ENCODE results near the gene SSTR3. TPM values are rescaled to one million over a fixed set of nuclear protein-coding genes. Genes with fewer than 3 reads are reported as not detected.
A peak's percentile ranks its signal among the peaks of the same experiment; 100 is the strongest.

The SSTR3 gene
- total and polyA plus RNA-seq, 8 donors, result 0.04 to 0.26 (median 0.09) TPM; not detected in 2

GRCh38 chr22:37230673-37231405, 18.6 kb upstream of the SSTR3 start:
- Histone ChIP-seq H3K27me3 (peaks cover 0 to 42% of the 10 kb centered on the region in 2 donors), H3K4me3 (peak overlapping the region in 1 of 2 donors; percentile 27), H3K9me3 (no peaks in the 10 kb centered on the region), H3K4me1 (peaks cover 17 to 79% of the 10 kb centered on the region in 2 donors), H3K36me3 (peaks cover 0 to 26% of the 10 kb centered on the region in 2 donors), H3K27ac (peak overlapping the region in 1 of 2 donors; percentile 90)
- no peak for TF ChIP-seq CTCF (IDR thresholded peaks at IDR 0.05)
- ATAC-seq (peak; percentile 4), DNase-seq (peak in 2 of 4 donors; percentile 30 to 62)
- intact Hi-C loops (cut with DNase I), result no loop called here

GRCh38 chr22:37229805-37230672, 17.8 kb upstream of the SSTR3 start:
- Histone ChIP-seq H3K27ac (peak overlapping the region; percentile 31 to 90), H3K4me3 (peak overlapping the region in 1 of 2 donors; percentile 27), H3K27me3 (peaks cover 0 to 34% of the 10 kb centered on the region in 2 donors), H3K9me3 (no peaks in the 10 kb centered on the region), H3K4me1 (peaks cover 17 to 78% of the 10 kb centered on the region in 2 donors), H3K36me3 (peaks cover 0 to 34% of the 10 kb centered on the region in 2 donors)
- ATAC-seq, result peak; percentile 68
- no peak for TF ChIP-seq CTCF (IDR thresholded peaks at IDR 0.05)
- peak in 2 of 4 donors; percentile 78 to 91 for DNase-seq
- intact Hi-C loops (cut with DNase I), result no loop called here

- Histone ChIP-seq H3K4me3 (peak overlapping the region in 1 of 2 donors; percentile 27), H3K27me3 (peaks cover 0 to 26% of the 10 kb centered on the region in 2 donors), H3K4me1 (peaks cover 17 to 78% of the 10 kb centered on the region in 2 donors), H3K9me3 (no peaks in the 10 kb centered on the region), H3K36me3 (peaks cover 0 to 41% of the 10 kb centered on the region in 2 donors), H3K27ac (peak overlapping the region; percentile 31 to 90)
- intact Hi-C loops (cut with DNase I), result no loop called here
- ATAC-seq, result peak; percentile 53
- TF ChIP-seq CTCF (IDR thresholded peaks at IDR 0.05), result no peak
- peak in 1 of 4 donors; percentile 72 for DNase-seq
Observed at GRCh38 chr22:37229012-37229804, 16.9 kb upstream of the SSTR3 start.

- Histone ChIP-seq H3K4me1 (peaks cover 17 to 78% of the 10 kb centered on the region in 2 donors), H3K36me3 (peaks cover 0 to 37% of the 10 kb centered on the region in 2 donors), H3K9me3 (no peaks in the 10 kb centered on the region), H3K27ac (peak overlapping the region; percentile 10 to 90), H3K27me3 (peaks cover 0 to 17% of the 10 kb centered on the region in 2 donors), H3K4me3 (peak overlapping the region in 1 of 2 donors; percentile 27)
- TF ChIP-seq CTCF (IDR thresholded peaks at IDR 0.05), result no peak
- ATAC-seq, result peak; percentile 9
- peak in 1 of 4 donors; percentile 86 for DNase-seq
- intact Hi-C loops (cut with DNase I), result no loop called here
Observed at GRCh38 chr22:37228106-37229011, 16.1 kb upstream of the SSTR3 start.
